Keratinocyte (primary cell): Measurements from ENCODE around the gene ZPLD1.

Experiments
- CTCF ChIP-seq, 3 experiments: IDR thresholded peaks in 1 of 3; conservative IDR thresholded peaks in 1 of 3; optimal IDR thresholded peaks in 1 of 3; 2 replicates in 2 of 3; 3 replicates in 1 of 3; pipeline versions ENCODE3 to v1.5.1; 2011; ENCODE audit warnings: low read length in 3 of 3, mild to moderate bottlenecking in 3 of 3, moderate library complexity in 2 of 3, control low read depth in 1 of 3, inconsistent platforms in 1 of 3; ENCODE audit not compliant: insufficient read depth in 2 of 3; ENCODE audit errors: extremely low read depth in 1 of 3
- EZH2 ChIP-seq: IDR thresholded peaks from one replicate; pipeline ENCODE4 v1.6.1; 2012; ENCODE audit warnings: inconsistent platforms, mild to moderate bottlenecking, low read length, moderate library complexity

GRCh38 chr3:102511168-102511567 lies 76.4 kb downstream of the ZPLD1 start:
- TF ChIP-seq CTCF (optimal IDR thresholded peaks at IDR 0.05 in 1 of 3, IDR thresholded peaks at IDR 0.05 in 1 of 3, conservative IDR thresholded peaks at IDR 0.05 in 1 of 3; ENCODE audit: extremely low read depth in 1 of 3, insufficient read depth in 2 of 3, low read length in 3 of 3) = no peak
- no peak for TF ChIP-seq EZH2
